ENCODE data around the gene CABLES1. TPM values are rescaled to one million over a fixed set of nuclear protein-coding genes. Genes with fewer than 3 reads are reported as not detected.
"Not testable (repeated sequence)": the region's sequence is repeated elsewhere in the genome, so short reads cannot be mapped to it uniquely, and the experiment has no call there.

CABLES1 gene
- total RNA-seq, 2 experiments from 2014 or later: not detected

GRCh38 chr18:23094411-23095190, 40.7 kb upstream of the CABLES1 start:
- no peaks in the 10 kb centered on the region for H3K36me3 Mint-ChIP-seq (ENCODE audit: low read depth)
- no peak for TF ChIP-seq CTCF (IDR thresholded peaks at IDR 0.05)
- H3K4me1 Mint-ChIP-seq (ENCODE audit: low read depth): peaks cover 11% of the 10 kb centered on the region
- ChIA-PET CTCF (no interaction called here), POLR2A (no interaction called here)
- no peak for DNase-seq
- Histone ChIP-seq H3K27me3 (ENCODE audit: control insufficient read depth in 1 of 2, insufficient read depth in 2 of 2, low read length in 2 of 2) (no peaks in the 10 kb centered on the region), H3K9me3 (ENCODE audit: control insufficient read depth in 1 of 2, insufficient read depth in 1 of 2, low read length in 2 of 2) (no peaks in the 10 kb centered on the region), H3K4me1 (ENCODE audit: insufficient read depth, low read length) (no peaks in the 10 kb centered on the region), H3K36me3 (ENCODE audit: insufficient read depth, low read length) (no peaks in the 10 kb centered on the region), H3K4me3 (ENCODE audit: low read length) (no peak overlapping the region), H3K27ac (ENCODE audit: low read depth in 1 of 2, low read length in 2 of 2) (no peak overlapping the region)
- no peak for ATAC-seq (ENCODE audit: poor library complexity)
- no peak overlapping the region for H3K4me3 Mint-ChIP-seq
- H3K27me3 Mint-ChIP-seq: no peaks in the 10 kb centered on the region
- no peak overlapping the region for H3K27ac Mint-ChIP-seq
- intact Hi-C loops (cut with DNase I, micrococcal nuclease): loop anchor here in 1 of 2 experiments (10.0 kb wide), 1 partner anchor 60 kb away; no protein-coding TSS in a partner anchor
- no peaks in the 10 kb centered on the region for H3K9me3 Mint-ChIP-seq

GRCh38 chr18:23095463-23095862, 39.8 kb upstream of the CABLES1 start:
- TF ChIP-seq CTCF (IDR thresholded peaks at IDR 0.05): no peak
- H3K36me3 ChIP-seq (ENCODE audit: insufficient read depth, low read length): no peaks in the 10 kb centered on the region
- H3K9me3 ChIP-seq (ENCODE audit: control insufficient read depth in 1 of 2, insufficient read depth in 1 of 2, low read length in 2 of 2): no peaks in the 10 kb centered on the region
- POLR2A ChIA-PET: no interaction called here
- ATAC-seq (ENCODE audit: poor library complexity) (no peak), DNase-seq (no peak)
- CTCF ChIA-PET: no interaction called here
- H3K27ac Mint-ChIP-seq: no peak overlapping the region
- no peaks in the 10 kb centered on the region for H3K9me3 Mint-ChIP-seq
- H3K27me3 ChIP-seq (ENCODE audit: control insufficient read depth in 1 of 2, insufficient read depth in 2 of 2, low read length in 2 of 2): no peaks in the 10 kb centered on the region
- intact Hi-C loops (cut with DNase I, micrococcal nuclease): loop anchor here in 1 of 2 experiments (10.0 kb wide), 1 partner anchor 61 kb away; no protein-coding TSS in a partner anchor
- H3K36me3 Mint-ChIP-seq (ENCODE audit: low read depth): no peaks in the 10 kb centered on the region
- H3K27me3 Mint-ChIP-seq: no peaks in the 10 kb centered on the region
- H3K27ac ChIP-seq (ENCODE audit: low read depth in 1 of 2, low read length in 2 of 2): no peak overlapping the region
- H3K4me1 ChIP-seq (ENCODE audit: insufficient read depth, low read length): no peaks in the 10 kb centered on the region
- H3K4me1 Mint-ChIP-seq (ENCODE audit: low read depth): peaks cover 11% of the 10 kb centered on the region
- H3K4me3 Mint-ChIP-seq: no peak overlapping the region
- no peak overlapping the region for H3K4me3 ChIP-seq (ENCODE audit: low read length)

- POLR2A ChIA-PET; H3K9me3 Mint-ChIP-seq; CTCF ChIA-PET; DNase-seq; H3K36me3 ChIP-seq (ENCODE audit: insufficient read depth, low read length); H3K27ac Mint-ChIP-seq; H3K27me3 Mint-ChIP-seq; H3K4me3 ChIP-seq (ENCODE audit: low read length); H3K27me3 ChIP-seq (ENCODE audit: control insufficient read depth in 1 of 2, insufficient read depth in 2 of 2, low read length in 2 of 2); H3K27ac ChIP-seq (ENCODE audit: low read depth in 1 of 2, low read length in 2 of 2); H3K9me3 ChIP-seq (ENCODE audit: control insufficient read depth in 1 of 2, insufficient read depth in 1 of 2, low read length in 2 of 2); H3K4me1 ChIP-seq (ENCODE audit: insufficient read depth, low read length); H3K4me1 Mint-ChIP-seq (ENCODE audit: low read depth); ATAC-seq (ENCODE audit: poor library complexity); H3K36me3 Mint-ChIP-seq (ENCODE audit: low read depth); H3K4me3 Mint-ChIP-seq: not testable (repeated sequence)
- intact Hi-C loops (cut with DNase I, micrococcal nuclease): loop anchor here in 1 of 2 experiments (10.0 kb wide), 1 partner anchor 62 kb away; no protein-coding TSS in a partner anchor
Observed at GRCh38 chr18:23097016-23097415, 38.3 kb upstream of the CABLES1 start.
